IPS-NIHi11 (cell line): ENCODE data around the gene UBAP1.
"Not testable (repeated sequence)": the region's sequence is repeated elsewhere in the genome, so short reads cannot be mapped to it uniquely, and the experiment has no call there.

Experiments
- DNase-seq: peaks from one replicate; pipeline ENCODE4 v3.0.0; 2012; ENCODE audit warnings: mixed read lengths, low spot score

The UBAP1 gene

DNA sequence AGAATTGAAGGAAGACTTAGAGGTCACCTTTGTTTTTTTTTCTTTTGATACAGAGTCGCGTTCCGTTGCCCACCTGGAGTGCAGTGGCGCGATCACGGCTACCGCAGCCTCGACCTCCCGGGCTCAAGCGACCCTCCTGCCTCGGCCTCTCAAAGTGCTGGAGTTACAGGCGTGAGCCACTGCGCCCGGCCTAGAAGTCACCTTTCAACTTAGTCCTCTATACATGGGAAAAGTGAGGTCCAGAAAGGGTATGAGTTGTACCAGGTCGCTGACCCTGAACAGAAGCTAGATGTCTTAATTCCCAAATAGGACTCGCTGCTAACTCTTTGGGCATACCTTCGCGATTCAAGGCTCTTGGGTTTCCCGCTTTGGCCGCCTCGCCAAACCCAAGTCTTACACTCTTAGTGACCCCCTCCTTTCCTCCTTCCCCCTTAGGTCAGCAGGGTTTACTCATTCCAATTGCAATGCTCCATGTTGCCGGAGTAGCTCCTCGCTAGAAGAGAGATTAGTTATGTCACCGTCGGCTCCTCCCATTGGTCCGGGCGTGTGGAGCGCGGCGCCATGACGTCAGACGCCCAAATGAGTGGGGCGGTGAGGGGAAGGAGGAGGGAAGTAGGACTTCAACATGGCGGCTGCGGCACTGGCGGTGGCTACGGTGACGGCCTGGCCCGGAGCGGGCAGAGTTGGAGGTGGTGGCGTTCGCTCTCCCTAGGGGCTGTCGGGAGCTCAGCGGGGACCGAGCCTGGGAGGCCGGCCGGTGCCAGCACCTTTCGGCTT lies at the start of gene UBAP1:
UBAP1 (plus strand) TSS at position 608 of the 777 bp plus-strand sequence. CDS start 41,872 bp downstream, outside the sequence.
- DNase-seq, result peak; percentile 96

DNA sequence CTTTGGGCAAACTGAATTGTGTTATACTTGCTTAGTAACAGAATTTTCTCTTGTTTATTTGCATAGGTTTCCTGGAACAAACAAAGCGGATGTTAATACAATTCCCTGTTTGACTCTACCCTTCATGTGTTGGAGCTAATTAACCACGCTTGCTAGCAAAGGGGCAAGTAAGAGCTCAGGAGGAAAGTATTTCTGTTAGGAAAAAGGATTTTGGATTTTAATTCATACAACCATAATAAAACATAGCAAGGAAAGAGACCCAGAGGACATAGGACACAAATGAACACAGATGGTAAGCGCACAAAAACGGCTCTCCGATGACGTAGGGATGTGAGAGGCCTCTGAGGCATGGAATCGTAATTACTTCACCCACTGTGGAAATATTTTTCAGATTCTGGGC lies 47.3 kb upstream of the UBAP1 start:
- no peak for DNase-seq

DNA sequence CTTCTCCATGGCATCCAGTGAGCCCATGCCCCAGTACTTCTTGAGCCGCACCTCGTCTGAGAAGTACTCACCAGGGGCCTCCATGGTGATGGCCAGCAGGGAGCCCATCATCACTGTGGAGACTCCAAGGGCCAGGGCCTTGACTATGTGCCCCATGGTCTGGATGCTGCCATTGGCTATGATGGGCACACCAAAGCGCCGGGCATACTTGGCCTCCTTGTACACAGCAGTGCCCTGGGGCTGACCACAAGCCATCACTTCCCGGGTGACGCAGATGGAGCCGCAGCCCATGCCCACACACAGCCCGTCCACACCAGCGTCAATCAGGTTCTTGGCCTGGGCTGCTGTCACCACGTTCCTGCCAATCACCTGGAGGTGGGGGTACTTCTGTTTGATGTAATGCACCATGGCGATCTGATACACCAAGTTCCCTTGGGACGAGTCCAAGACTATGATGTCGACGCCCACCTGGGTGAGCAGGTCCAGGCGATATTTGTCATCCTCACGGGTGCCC lies 45.4 kb upstream of the UBAP1 start:
- no peak for DNase-seq

DNA sequence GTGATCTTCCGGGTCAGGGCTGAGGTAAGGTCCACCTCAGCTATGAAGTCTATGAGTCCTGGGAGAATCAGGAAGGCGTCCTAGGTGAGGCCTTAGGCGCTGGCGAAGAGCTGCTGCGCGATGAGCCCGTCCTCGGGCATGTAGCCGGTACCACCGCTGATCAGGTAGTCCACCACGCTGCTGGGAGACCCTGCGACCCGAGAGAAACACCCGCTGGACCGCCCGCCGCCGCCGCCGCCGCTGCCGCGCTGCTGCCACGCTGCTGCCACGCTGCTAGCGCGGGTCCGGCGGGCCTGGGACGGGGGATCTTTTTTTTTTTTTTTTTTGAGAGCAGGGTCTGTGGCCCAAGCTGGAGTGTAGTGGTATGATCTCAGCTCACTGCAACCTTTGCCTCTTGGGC lies 44.3 kb upstream of the UBAP1 start:
- no peak for DNase-seq

DNA sequence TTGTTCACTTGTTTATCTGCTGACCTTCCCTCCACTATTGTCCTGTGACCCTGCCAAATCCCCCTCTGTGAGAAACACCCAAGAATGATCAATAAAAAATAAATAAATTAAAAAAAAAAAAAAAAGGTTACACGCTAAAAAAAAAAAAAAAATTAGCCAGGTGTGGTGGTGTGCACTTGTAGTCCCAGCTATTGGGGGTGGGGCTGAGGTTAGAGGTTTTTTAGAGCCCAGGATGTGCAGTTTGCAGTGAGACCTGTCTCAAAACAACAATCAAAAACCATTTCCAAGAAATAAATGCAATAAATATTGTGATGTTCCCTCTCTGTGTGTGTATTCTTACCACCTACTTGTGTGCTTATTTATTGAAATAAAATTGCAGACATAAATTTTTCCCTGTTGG lies 40.2 kb upstream of the UBAP1 start:
- DNase-seq, result not testable (repeated sequence)

DNA sequence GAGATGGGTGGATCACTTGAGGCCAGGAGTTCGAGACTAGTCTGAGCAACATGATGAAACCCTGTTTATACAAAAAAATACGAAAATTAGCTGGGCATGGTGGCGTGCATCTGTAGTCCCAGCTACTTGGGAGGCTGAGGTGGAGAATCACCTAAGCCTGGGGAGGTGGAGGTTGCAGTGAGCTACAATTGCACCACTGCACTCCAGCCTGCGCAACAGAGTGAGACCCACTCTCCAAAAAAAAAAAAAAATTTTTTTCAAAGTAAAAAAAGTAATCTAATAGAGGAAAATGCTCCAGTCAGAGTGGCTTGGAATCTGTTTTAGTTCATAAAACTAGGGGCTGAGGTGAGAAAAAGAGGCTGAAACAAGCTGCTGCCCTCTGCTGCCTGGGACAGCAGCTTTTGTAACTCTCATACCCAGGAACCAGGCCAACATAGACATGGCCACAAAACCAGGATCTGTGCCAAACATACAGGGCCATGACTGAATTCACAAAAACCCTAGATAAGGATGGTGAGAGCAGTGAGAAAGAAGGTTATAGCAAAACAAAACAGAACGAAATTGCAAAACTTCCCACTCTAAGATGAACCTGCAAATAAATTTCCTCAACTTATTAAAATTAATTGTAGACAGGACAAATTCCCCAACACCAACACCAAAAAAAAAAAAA lies 39.2 kb upstream of the UBAP1 start:
- DNase-seq, result peak; percentile 31

DNA sequence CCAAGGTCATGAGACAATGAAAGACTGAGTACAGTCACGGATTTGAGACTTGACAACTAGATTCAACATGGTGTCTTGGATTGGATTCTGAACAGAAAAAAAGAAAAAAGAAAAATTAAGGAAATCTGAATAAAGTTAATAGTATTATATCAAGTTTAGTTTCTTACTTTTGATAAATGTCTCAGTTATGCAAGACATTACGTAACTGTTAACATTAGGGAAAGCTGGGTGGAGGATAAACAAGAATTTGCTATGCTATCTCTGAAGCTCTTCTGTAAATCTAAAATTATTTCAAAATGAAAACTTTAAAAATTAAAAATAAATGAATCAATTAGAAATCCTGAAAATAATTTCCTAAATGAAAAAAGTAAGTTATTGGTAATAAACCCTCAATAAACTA lies 38.0 kb upstream of the UBAP1 start:
- no peak for DNase-seq

DNA sequence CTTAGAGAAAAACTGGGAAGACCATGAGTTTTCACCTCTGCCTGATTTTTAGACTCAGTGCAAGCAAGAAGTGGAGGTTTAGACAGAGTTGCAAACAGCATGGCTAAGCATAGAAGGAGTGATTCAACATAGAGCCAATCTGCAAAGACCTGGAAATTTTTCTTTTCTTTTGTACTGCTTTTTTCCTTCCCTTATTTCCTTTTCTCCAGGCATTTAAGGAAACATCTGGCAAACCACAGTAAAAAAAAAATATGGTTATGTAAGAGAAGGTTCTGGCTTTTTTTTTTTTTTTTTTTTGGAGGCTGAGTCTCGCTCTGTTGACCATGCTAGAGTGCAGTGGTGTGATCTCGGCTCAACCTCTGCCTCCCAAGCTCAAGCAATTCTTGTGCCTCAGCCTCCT lies 35.7 kb upstream of the UBAP1 start:
- DNase-seq, result no peak

DNA sequence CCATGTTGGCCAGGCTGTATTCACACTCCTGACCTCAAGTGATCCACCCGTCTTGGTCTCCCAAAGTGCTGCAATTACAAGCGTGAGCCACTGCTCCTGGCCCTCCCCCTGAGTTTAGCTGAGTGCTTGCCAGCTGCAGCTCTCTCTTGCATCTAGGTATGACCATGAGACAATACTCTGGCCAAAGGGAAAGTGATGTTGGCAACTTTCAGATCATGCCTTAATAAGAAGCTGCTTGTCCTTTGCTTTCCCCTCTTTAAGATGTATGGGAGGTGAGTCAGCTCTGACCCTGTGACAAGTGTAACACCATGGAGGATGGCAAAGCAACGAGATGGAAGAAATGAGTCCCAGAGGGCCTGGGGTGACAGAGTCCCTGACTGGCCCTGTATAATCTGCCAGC lies 33.7 kb upstream of the UBAP1 start:
- no peak for DNase-seq

DNA sequence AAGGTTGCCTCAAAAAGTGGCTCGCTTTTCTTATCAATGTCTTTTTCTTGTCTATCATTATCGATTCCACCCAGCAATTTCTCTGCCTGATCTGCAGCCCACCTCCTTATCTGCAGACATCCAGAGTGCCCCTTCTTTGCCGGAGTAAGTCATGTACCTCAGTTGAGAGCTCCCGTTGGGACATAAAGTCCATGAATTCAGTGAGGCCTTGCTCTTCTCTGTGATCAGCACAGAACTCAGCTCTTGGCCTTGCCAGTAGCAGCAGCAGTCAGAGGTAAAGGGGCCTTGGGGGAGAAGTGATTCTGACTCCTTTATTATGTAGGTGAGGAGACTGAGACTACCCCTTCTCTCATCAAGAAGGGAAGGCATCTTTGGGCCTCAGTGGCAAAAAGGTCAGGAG lies 27.4 kb upstream of the UBAP1 start:
- DNase-seq, result no peak

DNA sequence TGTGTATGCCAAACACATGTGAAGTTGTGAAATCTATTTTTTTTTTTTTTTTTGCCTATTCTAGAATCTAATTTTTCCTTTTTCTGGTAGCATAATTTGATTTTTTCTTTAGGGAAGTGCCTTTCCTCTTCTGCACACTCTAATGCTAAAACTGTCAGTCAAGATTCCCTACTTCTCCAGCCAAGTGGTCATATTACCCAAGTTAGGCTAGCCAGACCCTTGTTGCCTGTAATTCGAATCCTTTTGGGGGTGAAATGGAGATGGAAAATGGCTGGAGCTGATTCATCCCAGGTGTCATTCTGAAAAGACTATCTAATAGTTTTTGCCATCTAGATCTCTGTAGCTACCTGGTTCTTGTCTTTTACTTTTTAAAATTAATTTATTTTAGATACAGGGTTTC lies 24.8 kb upstream of the UBAP1 start:
- DNase-seq, result peak; percentile 20

DNA sequence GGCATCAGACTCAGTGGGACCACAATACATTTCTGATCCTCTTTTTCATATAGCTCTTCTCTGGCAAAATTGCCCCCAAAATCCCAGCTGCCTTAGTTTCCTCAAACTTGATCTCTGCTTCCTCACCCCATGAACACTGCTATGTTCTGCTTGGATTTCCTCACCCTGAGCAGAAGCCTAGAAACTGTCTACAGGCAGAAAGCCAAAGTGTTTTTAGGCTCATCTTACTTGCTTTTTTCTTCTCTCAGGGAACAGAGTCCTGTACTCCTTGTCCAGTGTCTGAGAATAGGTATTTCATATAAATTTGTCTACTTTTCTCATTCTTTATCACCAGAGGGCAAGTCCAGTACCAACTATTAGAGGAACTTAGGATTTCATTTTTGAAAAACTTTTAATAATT lies 21.5 kb upstream of the UBAP1 start:
- DNase-seq, result no peak

DNA sequence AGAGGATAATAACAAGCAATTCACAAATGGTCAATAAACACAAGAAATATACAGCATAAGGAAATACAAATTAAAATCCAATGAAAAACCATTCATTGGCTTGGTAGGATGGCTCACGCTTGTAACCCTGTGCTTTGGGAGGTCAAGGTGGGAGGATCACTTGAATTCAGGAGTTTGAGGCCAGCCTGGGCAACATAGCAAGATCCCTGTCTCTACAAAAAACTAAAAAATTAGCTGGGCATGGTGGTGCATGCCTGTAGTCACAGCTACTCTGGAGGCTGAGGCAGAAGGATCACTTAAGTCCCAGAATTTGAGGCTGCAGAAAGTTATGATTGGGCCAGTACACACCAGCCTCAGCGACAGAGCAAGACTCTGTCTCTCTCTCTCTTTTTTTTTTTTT lies 20.9 kb upstream of the UBAP1 start:
- DNase-seq, result no peak

DNA sequence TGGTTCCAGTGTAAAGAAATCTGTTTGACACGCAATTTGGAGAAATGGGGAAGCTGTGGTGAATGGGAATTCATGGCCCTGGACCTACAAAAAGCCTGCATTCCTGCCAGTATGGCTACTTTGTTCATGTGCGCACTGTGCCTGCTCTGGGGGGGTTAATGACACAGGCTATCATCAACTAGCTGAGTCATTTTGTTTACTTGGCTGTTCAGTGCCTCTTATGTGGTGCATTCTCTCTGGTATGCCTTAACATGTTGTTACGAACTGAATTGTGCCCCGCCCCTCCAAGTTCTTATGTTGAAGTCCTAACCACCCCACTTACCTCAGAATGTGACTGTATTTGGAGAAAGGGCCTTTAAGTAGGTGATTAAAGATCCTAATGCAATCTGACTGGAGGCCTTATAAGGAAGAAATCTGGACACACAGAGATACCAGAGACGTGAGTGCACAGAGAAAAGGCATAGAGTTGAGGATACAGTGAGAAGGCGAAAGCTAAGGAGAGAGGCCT lies 20.4 kb upstream of the UBAP1 start:
- no peak for DNase-seq

DNA sequence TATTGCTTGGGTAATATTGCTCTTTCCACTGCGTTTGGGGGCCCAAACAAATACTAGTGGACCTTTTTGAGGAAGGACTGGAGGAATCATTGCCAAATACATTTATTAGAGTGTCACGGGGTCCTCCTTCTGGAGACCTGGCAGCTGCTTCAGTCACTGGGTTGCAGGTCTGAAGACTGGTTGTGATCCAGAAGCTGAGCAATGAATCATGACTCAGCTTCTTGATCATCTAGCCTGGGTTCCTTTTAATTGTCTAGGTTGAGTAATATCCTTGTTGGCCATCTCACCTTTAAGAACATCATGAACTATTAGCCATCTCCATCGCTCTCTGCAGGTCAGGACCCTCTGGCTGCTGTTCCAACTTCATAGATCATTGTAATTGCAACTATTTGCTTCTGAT lies 15.4 kb upstream of the UBAP1 start:
- DNase-seq, result no peak

DNA sequence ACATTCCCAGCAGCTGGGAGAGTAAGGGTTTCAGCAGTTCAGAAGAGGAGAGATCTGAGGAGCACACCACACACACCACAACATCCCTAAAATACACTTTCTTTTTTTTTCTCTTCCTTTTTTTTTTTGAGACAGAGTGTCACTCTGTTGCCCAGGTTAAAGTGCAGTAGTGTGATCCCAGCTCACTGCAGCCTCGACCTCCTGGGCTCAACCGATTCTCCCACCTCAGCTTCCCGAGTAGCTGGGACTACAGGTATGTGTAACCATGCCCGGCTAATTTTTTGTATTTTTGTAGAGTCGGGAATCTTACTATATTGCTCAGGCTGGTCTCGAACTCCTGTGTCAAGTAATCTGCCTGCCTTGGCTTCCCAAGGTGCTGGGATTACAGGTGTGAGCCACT lies 9.7 kb upstream of the UBAP1 start:
- DNase-seq, result no peak

DNA sequence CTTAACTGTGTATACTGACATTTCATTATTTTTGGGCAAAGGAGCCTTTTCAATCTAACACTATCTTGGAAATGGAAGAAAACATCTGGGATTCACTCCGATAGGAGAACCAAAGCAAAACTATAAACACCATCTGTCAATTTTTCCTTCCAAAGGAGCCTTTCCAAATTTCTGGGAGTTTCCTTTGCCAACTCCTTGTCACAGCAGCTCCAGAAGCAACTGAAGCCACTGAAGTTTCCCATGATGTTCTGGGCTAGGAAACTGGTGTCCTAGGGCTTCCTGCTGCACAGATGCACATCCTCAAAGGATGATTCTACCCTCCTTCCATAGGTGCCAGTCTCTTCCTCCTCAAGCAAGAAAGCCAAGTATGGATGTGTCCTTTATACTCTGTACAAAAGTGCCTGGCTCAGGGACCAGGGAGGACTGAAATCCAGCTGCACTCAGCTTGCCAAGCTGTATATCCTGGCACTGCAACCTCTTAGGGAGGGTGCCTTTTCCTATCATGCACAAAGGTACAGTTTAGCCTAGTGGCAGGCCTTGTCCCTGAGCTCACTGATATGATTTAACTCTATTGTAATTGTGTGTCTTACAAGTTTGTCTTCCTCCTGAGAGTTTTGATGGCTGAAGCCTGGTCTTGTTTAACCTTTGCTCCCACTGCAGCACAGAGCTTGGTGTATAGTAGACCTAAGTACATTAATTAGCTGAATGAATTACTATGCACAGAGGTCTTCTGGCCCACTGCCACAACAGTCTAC lies 8.4 kb upstream of the UBAP1 start:
- DNase-seq, result no peak

DNA sequence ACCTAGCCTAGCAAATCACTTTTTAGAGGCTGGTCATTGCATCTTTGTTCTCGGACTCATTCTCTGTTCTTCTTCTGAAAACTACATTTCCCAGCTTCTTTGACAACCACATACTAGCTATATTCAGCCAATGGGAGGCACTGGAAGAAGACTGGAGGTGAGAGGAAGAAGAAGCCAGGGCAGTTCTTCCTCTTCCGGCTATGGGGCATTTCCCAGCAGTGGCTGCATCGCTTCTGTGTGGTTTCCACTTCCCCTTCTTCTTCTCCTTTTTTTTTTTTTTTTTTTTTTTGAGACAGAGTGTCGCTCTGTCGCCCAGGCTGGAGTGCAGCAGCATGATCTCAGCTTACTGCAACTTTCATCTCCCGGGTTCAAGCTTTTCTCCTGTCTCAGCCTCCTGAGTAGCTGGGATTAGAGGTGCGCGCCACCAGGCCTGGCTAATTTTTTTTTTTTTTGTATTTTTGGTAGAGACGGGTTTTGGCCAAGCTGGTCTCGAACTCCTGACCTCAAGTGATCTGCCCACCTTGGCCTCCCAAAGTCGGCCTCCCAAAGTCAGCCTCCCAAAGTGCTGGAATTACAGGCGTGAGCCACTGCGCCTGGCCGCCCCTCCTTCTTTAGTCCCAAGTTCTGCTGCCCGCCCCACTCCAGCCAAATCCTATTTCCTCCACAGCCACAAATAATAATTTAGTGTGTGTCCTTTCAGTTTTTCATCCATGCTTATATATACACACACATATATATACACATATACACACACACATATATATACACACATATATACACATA lies 6.9 kb upstream of the UBAP1 start:
- DNase-seq, result no peak

DNA sequence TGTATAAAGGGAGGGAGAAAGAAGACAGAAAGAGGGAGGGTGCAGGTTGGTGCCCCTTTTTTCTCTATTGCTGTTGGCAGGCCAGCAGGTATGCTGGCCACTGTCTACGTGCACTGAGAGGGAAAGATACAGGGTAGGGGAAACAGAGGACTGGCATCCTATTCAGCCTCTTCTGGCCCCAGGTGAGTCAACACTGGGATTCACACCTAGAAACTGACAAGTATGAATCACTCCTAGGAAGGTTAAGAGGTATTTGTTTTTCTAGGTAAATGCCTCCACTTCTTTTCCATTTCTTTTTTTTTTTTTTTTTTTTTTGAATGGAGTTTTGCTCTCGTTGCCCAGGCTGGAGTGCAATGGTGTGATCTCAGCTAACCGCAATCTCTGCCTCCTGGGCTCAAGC lies 2.8 kb upstream of the UBAP1 start:
- no peak for DNase-seq

DNA sequence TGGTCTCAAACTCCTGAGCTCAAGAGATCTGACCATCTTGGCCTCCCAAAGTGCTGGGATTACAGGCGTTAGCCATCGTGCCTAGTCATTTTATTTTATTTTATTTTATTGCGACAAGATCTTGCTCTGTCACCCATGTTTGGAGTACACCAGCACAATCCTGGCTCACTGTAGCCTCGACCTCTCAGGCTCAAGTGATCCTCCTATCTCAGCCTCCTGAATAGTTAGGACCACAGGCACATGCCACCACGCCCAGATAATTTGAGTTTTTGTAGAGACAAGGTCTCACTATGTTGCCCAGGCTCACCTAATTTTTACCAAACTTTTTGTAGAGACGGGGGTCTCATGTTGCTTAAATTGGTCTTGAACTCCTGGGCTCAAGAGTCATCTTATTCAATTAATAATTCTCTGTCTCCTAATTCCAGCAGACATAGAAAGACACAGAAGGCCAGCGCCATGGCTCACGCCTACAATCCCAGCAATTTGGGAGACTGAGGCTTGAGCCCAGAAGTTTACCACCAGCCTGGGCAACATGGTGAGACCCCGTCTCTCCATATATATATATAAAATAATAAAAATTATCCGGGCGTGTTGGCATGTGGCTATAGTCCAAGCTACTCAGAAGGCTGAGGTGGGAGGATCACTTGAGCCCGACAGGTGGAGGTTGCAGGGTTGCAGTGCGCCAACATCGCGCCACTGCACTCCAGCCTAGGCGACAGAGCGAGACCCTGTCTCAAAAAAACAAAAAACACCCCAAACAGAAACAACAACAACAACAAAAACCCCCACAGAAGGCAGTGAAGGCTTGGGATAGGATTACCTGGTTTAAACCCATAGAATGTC lies 1.0 kb upstream of the UBAP1 start:
- DNase-seq, result no peak
